ACC112 (cell line): Measurements from ENCODE around the gene ZBTB37.
A peak's percentile ranks its signal among the peaks of the same experiment; 100 is the strongest.

Experiments
- H2AFZ ChIP-seq: fragments of 200-600 bp; sonication (generic); one replicate; pipeline ENCODE4 v1.6.0; 2017; ENCODE audit warnings: antibody characterized with exemption, low read length; ENCODE audit not compliant: unreplicated experiment
- H3K27ac ChIP-seq: fragments of 200-600 bp; sonication (generic); 2 replicates; pipeline ENCODE4 v1.5.1; 2014; ENCODE audit warnings: low read depth, mild to moderate bottlenecking, antibody characterized with exemption, low read length, moderate library complexity
- H3K27me3 ChIP-seq: fragments of 200-600 bp; sonication (generic); 2 replicates; pipeline ENCODE4 v1.6.1; 2014; ENCODE audit warnings: mild to moderate bottlenecking, antibody characterized with exemption, low read length, moderate library complexity, mixed read lengths; ENCODE audit not compliant: insufficient read depth
- H3K36me3 ChIP-seq: fragments of 200-600 bp; sonication (generic); 2 replicates; pipeline ENCODE4 v1.6.1; 2016; ENCODE audit warnings: mild to moderate bottlenecking, antibody characterized with exemption, low read length, moderate library complexity, mixed read lengths; ENCODE audit not compliant: insufficient read depth
- H3K4me1 ChIP-seq: fragments of 200-600 bp; sonication (generic); one replicate; pipeline ENCODE4 v1.6.1; 2016; ENCODE audit warnings: low read length, mixed read lengths; ENCODE audit not compliant: insufficient read depth, unreplicated experiment, control insufficient read depth
- H3K4me3 ChIP-seq: fragments of 200-600 bp; sonication (generic); 2 replicates; pipeline ENCODE4 v1.5.1; 2014; ENCODE audit warnings: mild to moderate bottlenecking, low read depth, low read length
- H3K79me2 ChIP-seq: fragments of 200-600 bp; sonication (generic); one replicate; pipeline ENCODE4 v1.6.0; 2016; ENCODE audit warnings: low read length; ENCODE audit not compliant: control insufficient read depth, unreplicated experiment, insufficient read depth

The ZBTB37 gene, protein sequence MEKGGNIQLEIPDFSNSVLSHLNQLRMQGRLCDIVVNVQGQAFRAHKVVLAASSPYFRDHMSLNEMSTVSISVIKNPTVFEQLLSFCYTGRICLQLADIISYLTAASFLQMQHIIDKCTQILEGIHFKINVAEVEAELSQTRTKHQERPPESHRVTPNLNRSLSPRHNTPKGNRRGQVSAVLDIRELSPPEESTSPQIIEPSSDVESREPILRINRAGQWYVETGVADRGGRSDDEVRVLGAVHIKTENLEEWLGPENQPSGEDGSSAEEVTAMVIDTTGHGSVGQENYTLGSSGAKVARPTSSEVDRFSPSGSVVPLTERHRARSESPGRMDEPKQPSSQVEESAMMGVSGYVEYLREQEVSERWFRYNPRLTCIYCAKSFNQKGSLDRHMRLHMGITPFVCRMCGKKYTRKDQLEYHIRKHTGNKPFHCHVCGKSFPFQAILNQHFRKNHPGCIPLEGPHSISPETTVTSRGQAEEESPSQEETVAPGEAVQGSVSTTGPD

DNA sequence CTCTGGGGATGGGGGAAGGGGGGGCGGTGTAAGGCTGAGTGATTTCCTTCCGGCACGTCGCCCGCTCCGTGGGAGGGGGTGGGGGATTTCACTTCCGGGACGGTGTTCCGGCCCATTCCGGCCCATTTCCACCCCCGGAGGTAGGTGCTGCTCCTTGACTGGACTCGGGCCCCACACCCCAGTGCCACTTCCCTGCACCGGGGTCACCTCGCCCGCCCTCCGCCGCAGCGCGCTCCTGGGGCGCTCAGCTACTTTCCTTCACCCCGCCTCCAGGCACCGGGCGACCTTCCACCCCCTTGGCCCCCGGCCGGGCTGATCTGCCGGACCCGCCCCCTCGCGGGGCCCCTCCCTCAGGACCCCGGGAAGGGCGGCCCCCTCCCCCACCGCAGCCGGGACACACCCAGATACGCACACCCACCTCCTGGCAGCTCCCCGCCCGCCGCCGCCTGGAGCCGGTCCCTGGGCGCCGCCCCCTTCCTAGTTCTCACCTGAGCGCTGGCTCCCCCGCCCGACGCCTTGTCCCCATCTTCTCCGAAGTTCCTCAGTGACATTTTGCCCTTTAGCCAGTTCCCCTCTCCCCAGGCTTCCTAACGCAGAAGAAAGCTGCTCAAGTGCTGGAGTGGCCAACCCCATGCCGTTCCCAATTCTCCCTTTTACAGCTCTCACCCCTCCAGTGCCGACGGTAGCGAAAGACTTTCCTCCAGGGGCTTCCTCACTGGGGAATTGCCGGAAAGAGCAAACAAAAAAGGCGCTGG, at the start of gene ZBTB37:
Gene ZBTB37 (plus strand): TSS at position 115 of the 755 bp plus-strand sequence. CDS start 1,846 bp downstream, outside the sequence.
- H3K4me3 ChIP-seq = peak within 1 kb of the TSS; percentile 89
- H2AFZ ChIP-seq = peak within 1 kb of the TSS; percentile 49
- H3K36me3 ChIP-seq = peaks cover 40% of the 10 kb centered on the region
- no peaks in the 10 kb centered on the region for H3K27me3 ChIP-seq
- peak within 1 kb of the TSS; percentile 66 for H3K27ac ChIP-seq
- H3K79me2 ChIP-seq = peaks cover 37% of the 10 kb centered on the region
- peaks cover 18% of the 10 kb centered on the region for H3K4me1 ChIP-seq

DNA sequence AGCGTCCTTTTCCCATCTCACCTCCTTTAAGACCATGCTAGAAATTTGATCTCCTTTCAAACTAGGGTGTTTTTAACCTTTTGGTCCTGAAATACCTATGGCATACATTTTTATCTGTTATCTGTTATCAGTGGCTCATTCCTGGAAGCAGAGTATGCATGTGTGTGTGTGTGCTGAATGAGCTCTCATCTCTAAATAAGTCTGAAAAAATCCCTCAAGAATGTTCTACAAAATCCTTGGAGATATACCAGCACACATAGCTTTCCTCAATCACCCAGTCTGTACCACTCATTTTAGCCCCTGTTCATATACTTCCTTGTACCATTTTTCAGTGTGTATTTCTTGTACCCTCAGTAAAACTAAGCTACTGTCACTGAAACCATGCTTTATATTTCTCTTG, 49.7 kb upstream of the ZBTB37 start:
- Histone ChIP-seq H3K36me3 (peaks cover 10% of the 10 kb centered on the region), H3K4me3 (no peak overlapping the region), H3K27me3 (no peaks in the 10 kb centered on the region), H3K79me2 (peaks cover 72% of the 10 kb centered on the region), H3K4me1 (peaks cover 15% of the 10 kb centered on the region), H2AFZ (no peak overlapping the region), H3K27ac (no peak overlapping the region)

DNA sequence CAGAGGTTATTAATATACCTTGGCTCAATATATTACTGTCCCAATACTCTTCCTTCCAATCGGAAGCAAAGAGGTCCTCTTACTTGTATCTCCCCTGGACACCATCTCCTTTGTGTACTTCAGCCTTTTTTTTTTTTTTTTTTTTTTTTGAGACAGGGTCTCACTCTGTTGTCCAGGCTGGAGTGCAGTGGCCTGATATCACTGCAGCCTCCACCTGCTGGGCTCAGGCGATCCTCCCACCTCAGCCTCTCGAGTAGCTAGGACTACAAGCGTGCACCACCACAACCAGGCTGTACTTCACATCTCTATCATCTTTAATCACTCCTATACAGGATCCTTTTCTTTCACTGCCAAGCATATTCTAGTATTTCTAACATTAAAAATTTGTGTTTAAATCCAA, 46.5 kb upstream of the ZBTB37 start:
- H3K4me1 ChIP-seq = peaks cover 21% of the 10 kb centered on the region
- no peak overlapping the region for H2AFZ ChIP-seq
- no peaks in the 10 kb centered on the region for H3K27me3 ChIP-seq
- peaks cover 10% of the 10 kb centered on the region for H3K36me3 ChIP-seq
- no peak overlapping the region for H3K27ac ChIP-seq
- H3K4me3 ChIP-seq = peak overlapping the region; percentile 92
- H3K79me2 ChIP-seq = peaks cover 66% of the 10 kb centered on the region

DNA sequence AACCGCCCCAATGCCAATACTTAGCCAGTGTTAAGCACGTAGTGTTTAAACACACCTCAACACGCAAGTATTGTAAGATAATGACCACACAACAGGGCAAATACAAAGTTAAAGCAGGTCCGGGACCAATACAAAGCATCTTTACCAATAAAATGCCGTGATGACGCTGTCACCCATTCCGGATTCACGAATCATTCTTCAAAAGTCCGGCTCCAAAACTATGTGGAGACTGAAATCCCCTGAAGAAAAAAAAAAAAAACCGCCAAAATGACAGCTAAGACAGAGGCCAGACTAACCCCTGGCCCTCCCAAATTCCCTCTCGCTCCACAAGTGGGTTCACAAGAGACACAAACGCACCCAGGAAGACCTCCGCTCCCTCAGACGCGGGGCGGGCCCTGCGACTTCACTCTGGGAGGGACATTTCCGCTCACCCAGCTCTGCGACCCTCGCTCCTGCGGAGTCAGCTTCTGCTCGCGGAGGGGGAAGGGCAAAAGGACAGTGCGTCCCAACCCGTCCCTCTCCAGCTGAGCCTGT, 44.3 kb upstream of the ZBTB37 start:
- Histone ChIP-seq H3K27me3 (no peaks in the 10 kb centered on the region), H3K79me2 (peaks cover 60% of the 10 kb centered on the region), H3K4me3 (peak overlapping the region; percentile 92), H3K27ac (peak overlapping the region; percentile 97), H2AFZ (peak overlapping the region; percentile 66), H3K4me1 (peaks cover 40% of the 10 kb centered on the region), H3K36me3 (peaks cover 3% of the 10 kb centered on the region)

DNA sequence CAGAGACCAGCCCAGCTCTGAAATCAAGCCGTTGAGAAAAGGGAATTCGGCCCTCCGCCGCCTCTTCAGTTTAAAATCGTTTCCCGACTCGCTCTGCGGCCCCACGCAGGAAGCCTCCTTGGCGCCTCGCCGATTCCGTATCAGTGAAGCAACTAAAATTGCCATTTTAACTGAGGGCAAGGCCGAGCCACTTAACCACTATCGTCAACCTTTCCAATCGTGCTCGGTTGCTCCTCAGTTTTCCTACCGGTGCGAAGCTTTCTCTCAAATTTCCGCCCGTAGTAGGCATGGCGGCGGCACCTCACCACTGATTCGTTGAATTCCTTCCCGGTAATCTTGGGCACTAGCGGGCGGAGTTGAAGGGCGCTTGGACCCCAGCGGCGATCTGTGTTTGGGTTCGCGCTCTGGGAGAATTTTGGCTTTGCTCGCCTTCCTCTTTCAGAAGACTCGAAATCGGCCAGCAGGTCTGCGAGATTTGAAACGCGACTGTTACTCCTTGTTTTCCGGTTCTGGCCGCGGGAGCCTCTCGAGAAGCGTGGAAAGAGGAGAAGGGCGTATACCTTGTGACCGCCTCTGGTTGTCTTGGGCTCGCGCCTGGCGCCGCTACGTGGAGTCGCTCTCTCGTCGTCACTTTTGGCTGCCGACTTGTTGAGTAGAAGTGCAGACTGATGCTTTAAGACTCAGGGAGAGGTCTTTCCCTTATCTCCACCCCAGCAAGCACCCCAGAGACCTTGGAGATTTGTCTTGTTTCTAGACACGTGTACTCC, 43.7 kb upstream of the ZBTB37 start, which contains the start of the genes CENPL and DARS2:
Gene CENPL (minus strand): TSS at position 569 of the 767 bp plus-strand sequence. CDS start 13,584 bp downstream, outside the sequence.
Gene DARS2 (plus strand): TSS at position 359 of the 767 bp plus-strand sequence. CDS start 557 bp downstream, outside the sequence.
- Histone ChIP-seq H2AFZ (peak within 1 kb of the TSS; percentile 91), H3K4me3 (peak within 1 kb of the TSS; percentile 92), H3K27ac (peak within 1 kb of the TSS; percentile 97), H3K4me1 (peaks cover 40% of the 10 kb centered on the region), H3K79me2 (peaks cover 55% of the 10 kb centered on the region), H3K27me3 (no peaks in the 10 kb centered on the region), H3K36me3 (no peaks in the 10 kb centered on the region)

DNA sequence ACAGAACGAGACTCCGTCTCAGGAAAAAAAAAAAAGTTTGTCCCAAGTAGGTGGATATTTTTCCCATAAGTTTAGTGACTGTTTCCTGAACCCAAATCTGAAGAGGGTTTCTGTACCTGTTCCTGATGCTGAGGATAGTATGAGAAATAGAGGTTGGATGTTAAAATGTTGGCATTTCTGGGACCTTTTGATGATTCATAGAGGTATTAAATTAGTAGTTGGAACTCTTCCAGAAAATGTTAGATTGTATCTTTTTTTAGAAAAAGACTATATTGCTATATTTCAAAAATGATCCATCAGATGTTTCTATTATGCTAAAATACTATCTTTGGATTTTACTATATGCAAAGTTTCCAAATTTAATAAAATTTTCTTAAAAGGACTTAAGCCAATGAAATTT, 40.6 kb upstream of the ZBTB37 start:
- no peaks in the 10 kb centered on the region for H3K27me3 ChIP-seq
- H3K79me2 ChIP-seq = peaks cover 24% of the 10 kb centered on the region
- H3K4me3 ChIP-seq = 0 out of 2 replicates have a peak overlapping the region, but pooled peaks have one; percentile 12
- no peak overlapping the region for H3K27ac ChIP-seq
- peaks cover 30% of the 10 kb centered on the region for H3K4me1 ChIP-seq
- H3K36me3 ChIP-seq = peaks cover 7% of the 10 kb centered on the region
- H2AFZ ChIP-seq = no peak overlapping the region

DNA sequence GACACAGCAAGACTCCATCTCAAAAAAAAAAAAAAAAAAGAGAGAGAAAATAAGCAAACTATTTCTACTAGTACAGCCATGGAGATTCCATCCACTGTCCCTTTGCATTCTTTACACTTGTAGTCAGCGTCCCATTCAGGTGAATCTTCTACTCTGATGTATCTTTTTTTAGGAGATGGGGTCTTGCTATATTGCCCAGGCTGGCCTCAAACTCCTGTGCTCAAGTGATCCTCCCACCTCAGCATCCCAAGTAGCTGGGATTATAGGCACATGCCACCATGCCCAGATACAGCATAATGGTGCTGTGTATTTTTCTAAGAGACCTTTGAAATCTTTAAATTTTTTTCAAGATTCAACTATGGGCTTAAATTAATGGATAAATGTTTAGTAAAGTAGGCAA, 35.4 kb upstream of the ZBTB37 start:
- Histone ChIP-seq H3K79me2 (no peaks in the 10 kb centered on the region), H3K36me3 (peaks cover 14% of the 10 kb centered on the region)

DNA sequence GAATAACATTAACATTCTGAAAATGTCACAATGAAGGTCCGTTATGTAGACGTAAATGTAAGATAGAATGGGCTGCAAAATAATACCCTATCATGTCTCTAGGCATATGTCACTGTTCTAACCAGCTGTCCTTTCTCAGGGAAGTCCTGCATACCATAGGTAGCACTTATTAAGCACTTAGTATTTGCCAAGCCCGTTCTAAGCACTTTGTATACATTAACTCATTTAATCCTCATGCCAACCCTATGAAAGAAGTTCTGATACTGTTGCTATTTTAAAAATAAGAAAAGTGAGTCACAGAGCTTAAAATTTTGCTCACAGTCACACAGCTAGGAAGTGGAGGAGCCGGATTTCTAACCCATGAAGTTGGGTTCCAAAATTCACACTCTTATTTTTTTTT, 16.1 kb upstream of the ZBTB37 start:
- H2AFZ ChIP-seq = no peak overlapping the region
- no peak overlapping the region for H3K4me3 ChIP-seq
- no peak overlapping the region for H3K27ac ChIP-seq
- H3K79me2 ChIP-seq = no peaks in the 10 kb centered on the region
- peaks cover 10% of the 10 kb centered on the region for H3K4me1 ChIP-seq
- no peaks in the 10 kb centered on the region for H3K27me3 ChIP-seq
- peaks cover 9% of the 10 kb centered on the region; the same call in 1 of the 2 replicates for H3K36me3 ChIP-seq

More for the DNA sequence above, 35.4 kb upstream of the ZBTB37 start:
- peaks cover 8% of the 10 kb centered on the region for H3K4me1 ChIP-seq
- H3K4me3 ChIP-seq = no peak overlapping the region
- no peak overlapping the region for H2AFZ ChIP-seq
- H3K27ac ChIP-seq = no peak overlapping the region
- H3K27me3 ChIP-seq = no peaks in the 10 kb centered on the region

DNA sequence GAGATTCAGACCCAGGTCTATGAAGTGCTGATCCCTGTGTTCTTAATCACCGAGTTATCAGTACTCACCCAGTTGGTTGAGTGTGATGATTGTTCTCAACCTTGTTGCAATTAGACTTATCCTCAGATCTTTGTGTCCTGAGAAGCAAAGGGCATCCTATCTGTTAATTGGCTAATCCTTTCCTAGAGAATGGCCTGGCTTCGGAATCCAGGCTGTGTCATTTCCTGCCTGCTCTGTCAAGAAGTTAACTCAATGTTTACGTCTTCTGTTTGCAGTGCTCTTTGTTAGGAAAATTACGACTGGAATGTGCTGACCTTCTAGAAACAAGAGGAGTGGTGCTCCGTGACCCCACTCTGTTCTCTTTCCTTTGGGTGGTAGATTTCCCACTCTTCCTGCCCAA, 15.1 kb upstream of the ZBTB37 start:
- no peaks in the 10 kb centered on the region for H3K79me2 ChIP-seq
- H2AFZ ChIP-seq = no peak overlapping the region
- no peak overlapping the region for H3K4me3 ChIP-seq
- peak overlapping the region; percentile 30; the same call in 1 of the 2 replicates for H3K27ac ChIP-seq
- H3K36me3 ChIP-seq = peaks cover 14% of the 10 kb centered on the region; the same call in 1 of the 2 replicates
- H3K4me1 ChIP-seq = peaks cover 10% of the 10 kb centered on the region
- H3K27me3 ChIP-seq = no peaks in the 10 kb centered on the region

DNA sequence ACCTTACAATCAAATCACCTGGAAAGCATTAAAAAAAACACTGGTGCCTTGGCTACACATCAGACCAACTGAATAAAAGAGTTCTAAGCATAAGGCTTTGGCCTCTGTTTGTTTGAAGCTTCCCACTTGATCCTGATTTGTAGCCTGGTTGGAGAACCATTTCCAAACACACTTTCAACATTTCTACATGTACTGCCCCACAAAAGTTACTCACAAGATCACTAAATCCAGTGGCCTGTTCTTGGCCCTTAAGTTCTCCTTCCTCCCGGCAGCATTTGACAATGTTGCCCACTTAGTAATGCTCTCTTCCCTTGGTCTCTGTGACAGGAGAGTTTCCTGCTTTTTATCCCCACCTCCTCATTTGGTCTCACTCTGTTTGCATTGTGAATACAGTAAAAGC, 12.2 kb upstream of the ZBTB37 start:
- H3K4me3 ChIP-seq = no peak overlapping the region
- no peak overlapping the region for H2AFZ ChIP-seq
- no peaks in the 10 kb centered on the region for H3K79me2 ChIP-seq
- peaks cover 10% of the 10 kb centered on the region for H3K4me1 ChIP-seq
- H3K27ac ChIP-seq = no peak overlapping the region
- peaks cover 19% of the 10 kb centered on the region for H3K36me3 ChIP-seq
- H3K27me3 ChIP-seq = no peaks in the 10 kb centered on the region
